ENCODE results near the gene GAPVD1.
"Not testable (repeated sequence)": the region's sequence is repeated elsewhere in the genome, so short reads cannot be mapped to it uniquely, and the experiment has no call there.

GAPVD1 gene

GRCh38 chr9:125379208-125379607 is 117.6 kb downstream of the GAPVD1 start:
- Mint-ChIP-seq H3K27ac (no peak overlapping the region), H3K4me3 (no peak overlapping the region), H3K4me1 (ENCODE audit: low read depth) (peaks cover 2% of the 10 kb centered on the region), H3K9me3 (no peaks in the 10 kb centered on the region), H3K27me3 (ENCODE audit: low read depth) (peaks cover 2% of the 10 kb centered on the region), H3K36me3 (ENCODE audit: low read depth) (no peaks in the 10 kb centered on the region)
- DNase-seq (ENCODE audit: low spot score): no peak

GRCh38 chr9:125380406-125380805 is 118.8 kb downstream of the GAPVD1 start:
- no peak for DNase-seq (ENCODE audit: low spot score)
- Mint-ChIP-seq H3K4me1 (ENCODE audit: low read depth) (no peaks in the 10 kb centered on the region), H3K36me3 (ENCODE audit: low read depth) (no peaks in the 10 kb centered on the region), H3K9me3 (no peaks in the 10 kb centered on the region), H3K4me3 (no peak overlapping the region), H3K27me3 (ENCODE audit: low read depth) (peaks cover 2% of the 10 kb centered on the region), H3K27ac (no peak overlapping the region)

- Mint-ChIP-seq H3K27me3 (ENCODE audit: low read depth) (no peaks in the 10 kb centered on the region), H3K4me1 (ENCODE audit: low read depth) (no peaks in the 10 kb centered on the region), H3K36me3 (ENCODE audit: low read depth) (no peaks in the 10 kb centered on the region), H3K4me3 (no peak overlapping the region), H3K9me3 (no peaks in the 10 kb centered on the region), H3K27ac (no peak overlapping the region)
- no peak for DNase-seq (ENCODE audit: low spot score)
Observed at GRCh38 chr9:125387861-125388524, 126.4 kb downstream of the GAPVD1 start.

GRCh38 chr9:125388978-125389377 is 127.4 kb downstream of the GAPVD1 start:
- Mint-ChIP-seq H3K36me3 (ENCODE audit: low read depth) (no peaks in the 10 kb centered on the region), H3K27ac (no peak overlapping the region), H3K4me3 (no peak overlapping the region), H3K9me3 (no peaks in the 10 kb centered on the region), H3K27me3 (ENCODE audit: low read depth) (no peaks in the 10 kb centered on the region), H3K4me1 (ENCODE audit: low read depth) (no peaks in the 10 kb centered on the region)
- no peak for DNase-seq (ENCODE audit: low spot score)

GRCh38 chr9:125391704-125392103 is 130.1 kb downstream of the GAPVD1 start:
- Mint-ChIP-seq H3K27me3 (ENCODE audit: low read depth) (peaks cover 2% of the 10 kb centered on the region), H3K9me3 (no peaks in the 10 kb centered on the region), H3K4me1 (ENCODE audit: low read depth) (no peaks in the 10 kb centered on the region), H3K36me3 (ENCODE audit: low read depth) (no peaks in the 10 kb centered on the region), H3K27ac (no peak overlapping the region), H3K4me3 (no peak overlapping the region)
- no peak for DNase-seq (ENCODE audit: low spot score)

- H3K4me1 Mint-ChIP-seq (ENCODE audit: low read depth): no peaks in the 10 kb centered on the region
- no peak for DNase-seq (ENCODE audit: low spot score)
- no peak overlapping the region for H3K27ac Mint-ChIP-seq
- H3K27me3 Mint-ChIP-seq (ENCODE audit: low read depth): peaks cover 2% of the 10 kb centered on the region
- no peak overlapping the region for H3K4me3 Mint-ChIP-seq
- H3K36me3 Mint-ChIP-seq (ENCODE audit: low read depth): no peaks in the 10 kb centered on the region
- no peaks in the 10 kb centered on the region for H3K9me3 Mint-ChIP-seq
Observed at GRCh38 chr9:125393426-125393825, 131.8 kb downstream of the GAPVD1 start.

GRCh38 chr9:125396799-125397198 is 135.2 kb downstream of the GAPVD1 start:
- Mint-ChIP-seq H3K4me1 (ENCODE audit: low read depth) (no peaks in the 10 kb centered on the region), H3K9me3 (no peaks in the 10 kb centered on the region), H3K36me3 (ENCODE audit: low read depth) (no peaks in the 10 kb centered on the region), H3K4me3 (no peak overlapping the region), H3K27ac (no peak overlapping the region), H3K27me3 (ENCODE audit: low read depth) (peaks cover 2% of the 10 kb centered on the region)
- DNase-seq (ENCODE audit: low spot score): no peak

GRCh38 chr9:125397736-125398135 is 136.1 kb downstream of the GAPVD1 start:
- Mint-ChIP-seq H3K27me3 (ENCODE audit: low read depth) (peaks cover 2% of the 10 kb centered on the region), H3K36me3 (ENCODE audit: low read depth) (no peaks in the 10 kb centered on the region), H3K4me1 (ENCODE audit: low read depth) (no peaks in the 10 kb centered on the region), H3K9me3 (no peaks in the 10 kb centered on the region), H3K27ac (no peak overlapping the region), H3K4me3 (no peak overlapping the region)
- DNase-seq (ENCODE audit: low spot score): no peak

- peaks cover 2% of the 10 kb centered on the region for H3K27me3 Mint-ChIP-seq (ENCODE audit: low read depth)
- H3K27ac Mint-ChIP-seq: no peak overlapping the region
- H3K4me1 Mint-ChIP-seq (ENCODE audit: low read depth): no peaks in the 10 kb centered on the region
- no peak for DNase-seq (ENCODE audit: low spot score)
- no peaks in the 10 kb centered on the region for H3K9me3 Mint-ChIP-seq
- no peak overlapping the region for H3K4me3 Mint-ChIP-seq
- no peaks in the 10 kb centered on the region for H3K36me3 Mint-ChIP-seq (ENCODE audit: low read depth)
Observed at GRCh38 chr9:125398243-125398642, 136.6 kb downstream of the GAPVD1 start.

GRCh38 chr9:125399165-125399564 is 137.5 kb downstream of the GAPVD1 start:
- Mint-ChIP-seq H3K9me3 (no peaks in the 10 kb centered on the region), H3K27ac (no peak overlapping the region), H3K27me3 (ENCODE audit: low read depth) (peaks cover 2% of the 10 kb centered on the region), H3K4me3 (no peak overlapping the region), H3K36me3 (ENCODE audit: low read depth) (no peaks in the 10 kb centered on the region), H3K4me1 (ENCODE audit: low read depth) (no peaks in the 10 kb centered on the region)
- no peak for DNase-seq (ENCODE audit: low spot score)

GRCh38 chr9:125399666-125400065 is 138.0 kb downstream of the GAPVD1 start:
- no peak for DNase-seq (ENCODE audit: low spot score)
- H3K9me3 Mint-ChIP-seq: no peaks in the 10 kb centered on the region
- no peaks in the 10 kb centered on the region for H3K4me1 Mint-ChIP-seq (ENCODE audit: low read depth)
- no peaks in the 10 kb centered on the region for H3K36me3 Mint-ChIP-seq (ENCODE audit: low read depth)
- H3K4me3 Mint-ChIP-seq: no peak overlapping the region
- H3K27me3 Mint-ChIP-seq (ENCODE audit: low read depth): peaks cover 2% of the 10 kb centered on the region
- H3K27ac Mint-ChIP-seq: no peak overlapping the region

GRCh38 chr9:125400232-125400631 is 138.6 kb downstream of the GAPVD1 start:
- not testable (repeated sequence) for H3K4me1 Mint-ChIP-seq (ENCODE audit: low read depth); H3K27me3 Mint-ChIP-seq (ENCODE audit: low read depth); H3K4me3 Mint-ChIP-seq; H3K36me3 Mint-ChIP-seq (ENCODE audit: low read depth); DNase-seq (ENCODE audit: low spot score); H3K9me3 Mint-ChIP-seq; H3K27ac Mint-ChIP-seq

- Mint-ChIP-seq H3K36me3 (ENCODE audit: low read depth) (no peaks in the 10 kb centered on the region), H3K27ac (no peak overlapping the region)
Observed at GRCh38 chr9:125400725-125401716, 139.4 kb downstream of the GAPVD1 start.

GRCh38 chr9:125404733-125405132 is 143.1 kb downstream of the GAPVD1 start:
- DNase-seq (ENCODE audit: low spot score): no peak
- Mint-ChIP-seq H3K27ac (no peak overlapping the region), H3K4me1 (ENCODE audit: low read depth) (peaks cover 8% of the 10 kb centered on the region), H3K36me3 (ENCODE audit: low read depth) (no peaks in the 10 kb centered on the region), H3K4me3 (no peak overlapping the region), H3K9me3 (no peaks in the 10 kb centered on the region), H3K27me3 (ENCODE audit: low read depth) (peaks cover 13% of the 10 kb centered on the region)

More at GRCh38 chr9:125400725-125401716, 139.4 kb downstream of the GAPVD1 start:
- H3K27me3 Mint-ChIP-seq (ENCODE audit: low read depth): no peaks in the 10 kb centered on the region
- no peak for DNase-seq (ENCODE audit: low spot score)
- H3K9me3 Mint-ChIP-seq: no peaks in the 10 kb centered on the region
- no peaks in the 10 kb centered on the region for H3K4me1 Mint-ChIP-seq (ENCODE audit: low read depth)
- no peak overlapping the region for H3K4me3 Mint-ChIP-seq
